Central memory CD4-positive, alpha-beta T cell (primary cell): ENCODE measurements around the gene LDHD.
A peak's percentile ranks its signal among the peaks of the same experiment; 100 is the strongest.
"Not testable (repeated sequence)": the region's sequence is repeated elsewhere in the genome, so short reads cannot be mapped to it uniquely, and the experiment has no call there.

Source experiments
- DNase-seq: peaks from one replicate; pipeline ENCODE4 v3.0.0; 2022

LDHD gene

GRCh38 chr16:75099075-75099667 is 17.4 kb downstream of the LDHD start:
- DNase-seq = no peak

DNA sequence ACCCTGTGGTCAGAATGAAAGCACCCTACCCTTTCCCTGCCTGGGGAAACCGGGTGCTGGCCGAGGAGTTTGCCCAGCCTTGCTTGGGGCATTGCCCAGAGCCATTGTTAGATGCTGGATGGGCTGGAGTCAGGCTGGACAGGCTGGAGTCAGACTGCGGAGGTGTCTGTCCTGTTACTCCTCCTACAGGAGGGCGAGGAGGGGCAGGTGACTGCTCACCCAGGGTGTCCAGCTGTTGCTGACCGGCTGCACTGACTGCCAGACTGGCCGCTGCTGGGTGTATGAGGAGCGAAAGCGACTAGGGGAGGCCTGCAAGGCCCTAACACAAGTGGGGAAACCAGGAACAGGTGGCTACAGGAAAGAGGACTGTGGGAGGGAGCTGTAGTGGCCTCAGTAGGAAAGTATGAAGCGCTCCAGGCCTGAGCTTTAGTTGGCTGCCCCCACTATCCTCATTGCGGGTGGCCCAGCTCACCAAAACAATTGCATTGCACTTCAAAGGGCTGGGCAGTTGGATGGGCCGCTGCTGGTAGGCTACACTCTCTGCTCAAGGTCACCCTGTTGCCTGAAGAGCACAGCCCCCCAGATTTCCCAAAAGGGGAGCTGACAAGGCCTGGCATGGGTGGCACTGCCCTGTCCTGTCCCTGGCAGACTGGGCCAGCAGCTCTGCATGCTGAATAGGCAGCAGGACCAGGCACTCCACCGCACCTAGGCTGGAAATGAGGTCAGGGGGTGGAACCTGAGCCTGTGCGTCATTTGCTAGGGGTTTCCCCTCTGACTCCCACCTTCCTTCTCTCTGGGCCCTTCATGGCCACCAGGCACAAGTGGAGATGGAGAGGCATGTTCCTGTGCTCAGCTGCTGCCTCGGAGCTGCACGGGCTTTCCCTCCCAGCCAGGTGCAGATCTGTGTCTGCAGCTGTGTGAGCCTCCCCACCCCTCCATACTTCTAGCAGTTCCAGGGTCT is 18.4 kb downstream of the LDHD start:
- DNase-seq = peak; percentile 83

GRCh38 chr16:75097191-75097761 is 19.3 kb downstream of the LDHD start:
- no peak for DNase-seq

GRCh38 chr16:75096656-75097055 is 19.9 kb downstream of the LDHD start:
- no peak for DNase-seq

DNA sequence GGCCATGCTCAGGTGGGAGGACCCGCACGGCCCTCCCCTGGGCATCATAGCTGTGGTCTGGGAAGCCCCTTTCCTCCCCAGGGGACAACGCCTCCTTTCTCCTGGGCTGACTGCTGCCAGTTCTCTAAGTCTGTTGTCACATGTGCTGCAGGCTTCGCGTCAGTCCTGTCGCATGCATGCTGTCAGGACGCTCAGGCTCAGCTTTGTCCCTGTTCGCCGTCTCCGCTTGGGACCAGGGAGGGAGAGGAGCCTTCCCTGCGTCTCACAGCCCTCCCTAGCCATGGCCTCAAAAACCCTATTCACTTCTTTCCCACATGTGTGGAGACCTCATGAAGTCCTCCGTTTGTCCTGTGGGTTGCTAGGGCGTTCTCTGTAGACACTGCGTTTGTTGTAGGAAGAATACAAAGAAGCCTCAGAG is 21.4 kb downstream of the LDHD start:
- no peak for DNase-seq

DNA sequence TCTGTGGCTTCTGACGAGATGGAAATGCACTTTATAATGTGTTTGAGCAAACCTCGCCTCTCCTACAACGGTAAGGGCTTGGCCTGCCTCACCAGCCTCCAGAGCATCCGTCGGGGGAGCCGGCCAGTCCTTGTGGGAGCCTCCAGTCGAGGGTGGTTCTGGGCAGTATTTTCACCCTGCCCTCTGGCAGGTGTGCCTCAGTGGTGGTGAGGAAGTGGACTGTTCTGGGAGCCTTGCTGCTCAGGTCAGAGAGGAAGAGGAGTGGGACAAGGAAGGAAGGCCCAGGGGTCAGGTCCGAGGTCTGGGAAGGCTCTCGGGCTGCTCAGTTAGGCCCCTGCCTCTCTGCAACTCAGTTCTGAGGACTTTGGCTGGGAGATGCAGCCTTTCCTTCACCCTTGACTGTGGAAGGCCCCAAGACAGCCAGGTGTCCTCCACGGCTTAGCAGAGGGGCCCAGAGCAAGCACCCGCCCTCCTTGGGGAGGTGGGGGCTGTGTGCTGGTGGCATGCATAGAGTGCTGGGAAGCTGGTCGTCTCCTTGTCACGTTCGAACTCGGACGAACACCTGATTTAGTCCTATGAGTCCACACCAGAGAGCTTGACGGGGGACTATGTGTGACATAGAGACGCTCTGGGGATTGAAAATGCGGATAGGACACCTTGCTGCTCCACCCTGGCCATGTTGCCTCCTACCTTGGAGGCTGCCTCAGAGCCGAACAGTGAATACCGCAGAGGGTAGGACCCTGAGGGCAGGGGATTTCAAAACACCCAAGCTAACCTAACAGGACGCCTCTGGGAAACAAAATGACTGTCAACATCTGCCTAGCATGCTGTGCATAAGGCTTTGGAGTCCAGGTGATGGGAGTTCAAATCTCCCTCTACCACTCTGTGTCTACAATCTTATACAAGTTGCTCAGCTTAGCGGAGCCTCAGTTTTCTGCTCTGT is 22.7 kb downstream of the LDHD start:
- DNase-seq = no peak

GRCh38 chr16:75092777-75093176 is 23.8 kb downstream of the LDHD start:
- no peak for DNase-seq

GRCh38 chr16:75091619-75092018 is 25.0 kb downstream of the LDHD start:
- DNase-seq = not testable (repeated sequence)

- not testable (repeated sequence) for DNase-seq
These were observed 25.7 kb downstream of the LDHD start for GRCh38 chr16:75090899-75091298.

DNA sequence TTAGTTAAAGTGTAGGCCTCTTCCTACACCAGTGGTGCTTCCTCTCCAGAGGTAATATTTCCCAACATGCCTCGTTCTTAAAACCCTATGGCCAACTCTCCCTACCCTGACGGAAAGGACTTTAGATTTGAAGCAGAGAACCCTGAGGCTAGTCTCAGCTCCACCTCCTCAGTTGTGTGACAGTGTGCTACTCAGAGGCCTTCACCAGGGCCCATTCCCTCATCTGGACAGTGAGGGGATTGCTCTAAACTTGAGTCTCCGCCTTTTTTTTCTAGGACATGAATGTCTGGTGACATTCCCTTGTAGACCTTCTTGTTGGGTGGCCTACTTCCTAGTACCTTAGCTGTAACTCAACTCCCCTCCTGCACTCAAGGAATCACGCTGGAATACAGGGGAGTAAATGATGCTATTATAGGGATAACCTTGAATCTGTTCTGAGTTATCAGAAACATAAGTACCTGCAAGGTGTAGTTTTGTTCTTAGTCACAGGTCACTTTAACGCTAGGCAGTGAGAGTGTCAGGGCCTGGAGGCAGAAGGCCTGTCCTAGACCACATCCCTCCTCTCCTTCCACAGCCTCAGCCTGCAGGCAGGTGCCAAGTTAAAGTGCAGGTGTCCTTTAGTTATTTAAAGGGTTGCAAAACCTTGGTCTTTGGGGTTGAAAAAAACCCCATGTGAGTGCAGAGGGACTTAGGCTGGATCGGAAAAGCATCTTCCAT is 26.9 kb downstream of the LDHD start:
- DNase-seq = no peak

GRCh38 chr16:75088934-75089333 is 27.6 kb downstream of the LDHD start:
- no peak for DNase-seq

- no peak for DNase-seq
These were observed 28.4 kb downstream of the LDHD start for GRCh38 chr16:75088216-75088615.

DNA sequence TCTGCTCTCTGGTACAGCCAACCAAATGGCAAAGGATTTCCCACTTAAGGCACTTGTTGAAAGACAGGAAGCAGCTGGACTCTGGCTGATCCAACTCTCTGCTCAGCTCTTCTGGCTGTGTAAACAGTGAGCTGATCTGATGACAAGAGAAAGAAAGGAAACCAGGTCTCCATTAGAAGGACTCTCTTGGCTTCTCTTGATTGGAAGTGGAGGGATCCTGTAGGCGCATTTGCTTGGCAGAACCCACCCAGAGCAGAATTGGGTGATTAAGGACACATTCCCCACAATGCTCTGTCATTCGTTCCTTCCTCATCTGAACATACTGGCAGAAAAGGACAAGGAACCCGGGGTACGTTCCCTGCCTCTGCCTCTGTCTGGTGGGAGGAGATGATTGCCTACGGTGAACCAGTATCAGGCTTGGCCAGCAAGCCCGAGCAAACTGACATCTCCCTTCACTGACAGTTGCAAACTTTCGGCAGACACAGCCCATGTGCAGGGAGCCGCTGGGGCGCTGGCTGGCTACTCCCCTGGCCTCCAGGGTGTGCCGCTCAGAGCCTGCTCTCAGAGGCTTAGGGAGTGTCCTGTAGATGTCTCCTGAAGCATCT is 29.1 kb downstream of the LDHD start:
- DNase-seq = no peak

DNA sequence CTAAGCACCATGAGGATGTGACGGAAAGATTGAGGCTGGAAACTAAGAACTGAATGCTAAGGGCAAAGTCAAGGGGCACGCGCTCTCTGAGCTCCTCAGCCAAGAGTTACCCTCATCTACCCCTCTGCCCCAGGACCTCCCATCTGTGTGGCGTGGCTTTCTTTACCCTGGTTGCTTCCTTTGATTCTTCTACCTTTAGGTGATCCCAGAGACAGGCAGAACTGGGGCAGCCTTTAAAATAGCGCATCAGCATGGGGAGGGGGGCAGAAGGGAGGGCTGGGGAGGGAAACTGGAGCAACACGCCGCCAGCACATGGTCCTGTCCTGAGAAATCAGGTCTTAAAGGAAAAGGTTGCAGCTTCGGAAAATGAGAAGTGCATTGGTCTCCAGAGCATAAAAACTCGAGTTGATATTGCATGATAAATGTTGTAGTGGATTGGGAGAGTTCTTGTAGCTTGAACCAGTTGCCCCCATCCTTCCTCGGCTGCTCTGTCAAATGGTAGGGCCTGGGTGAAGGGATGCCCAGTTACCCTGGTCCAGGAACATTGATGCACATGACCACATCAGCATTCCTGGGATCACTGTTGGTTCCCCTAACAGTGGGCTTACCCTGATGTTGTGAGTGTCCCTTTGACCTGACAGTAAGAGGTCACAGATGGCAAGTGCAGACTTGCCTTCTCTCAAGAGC is 29.7 kb downstream of the LDHD start:
- no peak for DNase-seq

- no peak for DNase-seq
These were observed 30.3 kb downstream of the LDHD start for GRCh38 chr16:75086281-75086680.

DNA sequence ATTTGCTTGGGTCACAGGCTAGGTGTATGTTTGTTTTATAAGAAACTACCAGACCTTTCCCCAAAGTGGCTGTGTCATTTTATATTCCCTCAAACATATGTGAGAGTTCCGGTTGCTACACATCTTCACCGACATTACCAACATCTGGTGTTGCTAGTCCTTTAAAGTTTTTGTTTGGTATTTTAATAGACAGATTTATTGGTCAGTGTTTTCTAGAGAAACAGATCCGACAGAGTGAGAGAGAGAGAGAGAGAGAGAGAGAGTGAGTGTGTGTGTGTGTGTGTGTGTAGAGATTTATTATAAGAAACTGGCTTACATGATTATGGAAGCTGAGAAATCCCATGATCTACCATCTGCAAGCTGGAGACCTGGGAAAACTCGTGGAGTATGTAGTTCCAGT is 31.0 kb downstream of the LDHD start:
- DNase-seq = no peak

- no peak for DNase-seq
These were observed 32.8 kb downstream of the LDHD start for GRCh38 chr16:75083813-75084212.

GRCh38 chr16:75081179-75081859 is 35.3 kb downstream of the LDHD start:
- DNase-seq = no peak

GRCh38 chr16:75080205-75081029 is 36.2 kb downstream of the LDHD start:
- DNase-seq = no peak
